ENCODE measurements around the gene TENM4.

The TENM4 gene

DNA sequence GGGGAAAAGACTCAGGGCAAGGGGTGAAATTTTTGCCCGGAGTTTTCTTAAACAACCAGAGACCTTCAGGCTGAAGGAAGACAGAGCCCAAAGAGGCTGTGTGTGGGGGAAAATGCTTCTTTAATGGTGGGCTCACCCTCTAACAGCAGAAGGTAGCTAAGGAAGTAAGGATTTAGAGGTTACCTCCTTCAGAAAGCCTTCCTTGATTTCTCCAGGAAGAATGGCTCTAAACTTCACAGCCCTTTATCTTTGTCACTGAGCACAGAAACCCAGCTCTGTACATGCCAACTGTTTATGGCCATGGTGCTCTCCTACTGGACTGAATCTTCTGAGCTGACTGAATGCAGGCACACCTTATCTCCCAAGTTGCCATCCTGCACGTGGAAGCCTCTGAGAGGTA lies 196.0 kb downstream of the TENM4 start:
- Histone ChIP-seq H3K4me3 (no peak overlapping the region), H3K27ac (peak overlapping the region; percentile 39 to 68)
- TF ChIP-seq, protein P1, sequence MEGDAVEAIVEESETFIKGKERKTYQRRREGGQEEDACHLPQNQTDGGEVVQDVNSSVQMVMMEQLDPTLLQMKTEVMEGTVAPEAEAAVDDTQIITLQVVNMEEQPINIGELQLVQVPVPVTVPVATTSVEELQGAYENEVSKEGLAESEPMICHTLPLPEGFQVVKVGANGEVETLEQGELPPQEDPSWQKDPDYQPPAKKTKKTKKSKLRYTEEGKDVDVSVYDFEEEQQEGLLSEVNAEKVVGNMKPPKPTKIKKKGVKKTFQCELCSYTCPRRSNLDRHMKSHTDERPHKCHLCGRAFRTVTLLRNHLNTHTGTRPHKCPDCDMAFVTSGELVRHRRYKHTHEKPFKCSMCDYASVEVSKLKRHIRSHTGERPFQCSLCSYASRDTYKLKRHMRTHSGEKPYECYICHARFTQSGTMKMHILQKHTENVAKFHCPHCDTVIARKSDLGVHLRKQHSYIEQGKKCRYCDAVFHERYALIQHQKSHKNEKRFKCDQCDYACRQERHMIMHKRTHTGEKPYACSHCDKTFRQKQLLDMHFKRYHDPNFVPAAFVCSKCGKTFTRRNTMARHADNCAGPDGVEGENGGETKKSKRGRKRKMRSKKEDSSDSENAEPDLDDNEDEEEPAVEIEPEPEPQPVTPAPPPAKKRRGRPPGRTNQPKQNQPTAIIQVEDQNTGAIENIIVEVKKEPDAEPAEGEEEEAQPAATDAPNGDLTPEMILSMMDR (IDR thresholded peaks at IDR 0.05): no peak
- peak; percentile 17 for DNase-seq (ENCODE audit: low spot score)

DNA sequence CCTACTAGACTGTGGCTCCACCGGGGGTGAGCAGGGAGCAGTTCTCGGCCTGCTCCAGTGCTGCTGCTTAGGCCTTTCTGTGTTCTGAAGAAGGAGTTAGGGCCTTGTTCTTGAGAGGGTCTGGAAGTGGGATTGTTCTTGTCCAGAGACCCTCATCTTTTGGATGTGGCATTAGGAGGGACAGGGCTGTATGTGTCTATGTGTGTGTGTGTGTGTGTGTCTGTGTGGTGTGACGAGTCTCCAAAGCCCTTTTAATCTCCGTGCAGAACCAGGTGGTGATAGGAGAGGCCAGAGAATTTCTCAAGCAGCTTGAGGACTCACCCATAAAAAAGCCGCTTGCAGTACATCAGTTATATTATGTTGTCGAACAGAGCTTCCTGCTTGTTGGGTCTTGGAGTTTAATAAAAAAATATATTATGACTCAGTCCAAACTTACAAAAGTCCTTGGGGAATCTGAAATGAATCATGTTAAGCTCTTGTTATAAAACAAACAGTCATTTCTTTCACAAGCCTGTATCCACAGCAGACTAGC lies 196.5 kb downstream of the TENM4 start:
- TF ChIP-seq, protein P1 (IDR thresholded peaks at IDR 0.05): no peak
- Histone ChIP-seq H3K27ac (peak overlapping the region; percentile 39 to 79), H3K4me3 (no peak overlapping the region)
- DNase-seq (ENCODE audit: low spot score): peak; percentile 61

DNA sequence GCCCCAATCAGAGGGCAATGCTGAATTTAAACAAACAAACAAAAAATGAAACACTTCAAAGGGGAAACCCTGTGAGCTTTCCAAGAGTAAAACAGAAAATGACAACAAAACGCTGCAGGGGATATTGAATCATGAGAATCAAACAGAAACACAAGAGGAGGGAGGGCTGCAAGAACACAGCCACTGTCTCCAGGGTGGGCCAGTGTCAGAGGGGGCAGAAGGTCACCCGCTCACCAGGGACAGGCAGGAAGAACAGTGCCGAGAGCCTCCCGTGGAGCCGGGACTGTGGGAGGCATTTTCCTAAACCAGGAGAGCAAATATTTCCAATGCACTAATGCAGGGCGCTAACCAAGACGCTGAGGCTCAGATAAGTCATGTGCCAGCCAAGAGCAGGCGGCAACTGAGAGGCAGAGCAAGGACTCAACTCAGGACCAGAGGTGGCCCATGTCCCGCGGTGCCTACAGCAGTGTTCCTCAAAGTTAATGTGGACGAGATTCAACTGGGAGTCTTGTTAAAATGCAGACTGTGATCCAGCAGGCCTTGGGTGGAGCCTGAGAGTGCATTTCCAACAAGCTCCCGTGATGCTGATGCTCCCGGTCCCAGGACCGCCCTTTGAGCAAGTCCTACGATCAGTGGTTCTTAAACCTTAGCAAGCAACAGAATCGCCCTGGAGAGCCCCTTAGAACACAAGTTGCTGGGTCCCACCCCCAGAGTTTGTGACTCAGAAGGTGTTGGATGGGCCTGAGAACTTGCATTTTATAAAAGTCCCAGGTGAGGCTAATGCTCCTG lies 197.2 kb downstream of the TENM4 start:
- Histone ChIP-seq H3K4me3 (no peak overlapping the region), H3K27ac (peak overlapping the region; percentile 39 to 79)
- TF ChIP-seq, protein P1 (IDR thresholded peaks at IDR 0.05): no peak
- DNase-seq (ENCODE audit: low spot score): peak; percentile 58

DNA sequence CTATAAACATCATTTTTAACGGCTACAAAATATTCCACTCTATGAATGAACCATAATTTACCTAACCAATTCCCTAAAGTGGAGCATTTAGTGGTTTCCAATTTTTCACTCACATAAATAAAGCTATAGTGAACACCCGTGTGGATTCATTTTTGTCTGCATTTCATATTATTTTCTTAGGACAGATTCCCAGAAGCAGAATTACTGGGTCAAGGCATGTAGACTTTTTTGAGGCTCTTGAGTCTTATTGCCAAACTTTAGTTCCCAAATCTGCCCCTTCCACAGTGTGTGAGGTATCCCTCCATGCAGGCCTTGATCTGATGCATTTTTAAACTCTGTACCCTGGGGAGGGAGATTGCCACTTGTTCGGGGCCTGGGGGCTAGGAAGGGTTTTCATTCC lies 198.2 kb downstream of the TENM4 start:
- TF ChIP-seq, protein P1 (IDR thresholded peaks at IDR 0.05): no peak
- H3K27ac ChIP-seq: no peak overlapping the region
- no peak overlapping the region for H3K4me3 ChIP-seq
- DNase-seq (ENCODE audit: low spot score): peak; percentile 26

DNA sequence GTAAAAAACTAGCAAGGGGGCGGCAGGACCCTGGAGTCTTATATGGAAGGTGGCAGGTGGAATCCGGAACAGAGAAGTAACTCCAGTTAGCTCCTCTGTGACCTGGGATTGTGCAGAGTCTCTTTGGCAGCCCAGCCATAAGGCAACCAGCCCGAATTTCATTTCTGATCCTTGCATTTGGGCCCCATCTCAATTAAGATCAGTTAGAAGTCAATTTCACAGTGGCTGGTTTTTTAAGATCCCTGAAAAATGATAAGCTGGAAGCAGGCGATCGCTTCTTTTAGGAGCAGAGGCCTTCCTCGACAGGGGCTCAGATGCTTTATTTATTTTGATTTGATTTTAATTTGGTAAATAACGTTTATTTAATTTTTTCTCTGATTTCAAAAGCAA lies 199.0 kb downstream of the TENM4 start:
- no peak overlapping the region for H3K27ac ChIP-seq
- DNase-seq (ENCODE audit: low spot score): peak; percentile 35
- TF ChIP-seq, protein P1 (IDR thresholded peaks at IDR 0.05): no peak

DNA sequence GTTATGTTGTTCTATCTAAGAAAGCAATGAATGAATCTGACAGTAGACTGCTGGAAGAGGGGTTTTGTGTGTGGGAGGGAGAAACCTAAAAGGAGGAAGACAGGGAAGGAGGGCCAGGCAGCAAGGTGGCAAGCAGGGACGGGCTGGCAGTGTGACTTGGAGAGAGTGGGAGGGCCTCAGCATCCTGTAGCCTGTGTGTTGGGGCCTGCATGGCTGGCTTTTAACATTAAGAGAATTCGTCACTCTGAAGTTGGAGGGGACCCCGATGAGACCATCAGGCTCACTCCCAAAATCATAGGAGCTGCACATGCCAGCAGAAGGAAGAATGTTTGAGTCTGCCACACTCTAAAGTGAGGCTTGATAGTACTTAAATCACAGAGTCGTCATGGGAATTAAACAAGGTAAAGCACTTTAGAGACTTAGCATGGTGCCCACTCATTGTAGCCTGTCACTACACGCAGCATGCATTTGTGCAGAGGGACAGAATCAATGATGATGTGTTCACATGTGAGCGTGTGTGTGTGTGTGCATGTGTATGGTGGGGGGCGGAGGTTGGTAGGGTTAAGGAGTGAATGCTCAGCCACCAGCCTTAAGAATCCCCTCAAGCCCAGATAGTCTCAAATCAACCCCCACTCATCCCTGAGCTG lies 199.5 kb downstream of the TENM4 start:
- TF ChIP-seq, protein P1 (IDR thresholded peaks at IDR 0.05): no peak
- peak; percentile 50 for DNase-seq (ENCODE audit: low spot score)
- no peak overlapping the region for H3K4me3 ChIP-seq
- H3K27ac ChIP-seq: no peak overlapping the region

More for the DNA sequence above, 199.0 kb downstream of the TENM4 start:
- H3K4me3 ChIP-seq: no peak overlapping the region
